Right atrium auricular region (tissue), 2 donors: ENCODE data around the gene PLEKHA7. TPM values are rescaled to one million over a fixed set of nuclear protein-coding genes. Genes with fewer than 3 reads are reported as not detected.

ENCODE experiments used
- DNase-seq: peaks from one replicate; pipeline ENCODE4 v3.0.0-alpha.2; 2019; ENCODE audit warnings: low spot score
- H3K27ac ChIP-seq, 2 donors: fragments of 200-600 bp; sonication (generic); 1 replicate in 1 of 2; 2 replicates in 1 of 2; pipeline ENCODE4 v1.5.1; 2016 to 2019
- H3K27me3 ChIP-seq, 2 donors: fragments of 200-600 bp; sonication (generic); one replicate each; pipeline versions ENCODE4 v1.5.1 to v1.6.0; 2017 to 2019
- H3K36me3 ChIP-seq: fragments of 200-600 bp; sonication (generic); one replicate; pipeline ENCODE4 v1.5.1; 2016
- H3K4me1 ChIP-seq, 2 donors: fragments of 200-600 bp; sonication (generic); one replicate each; pipeline versions ENCODE4 v1.5.1 to v1.6.0; 2017 to 2019
- H3K4me3 ChIP-seq, 2 donors: fragments of 200-600 bp; sonication (generic); 1 replicate in 1 of 2; 2 replicates in 1 of 2; pipeline ENCODE4 v1.5.1; 2017 to 2019; ENCODE audit warnings: mild to moderate bottlenecking in 1 of 2, moderate library complexity in 1 of 2
- H3K9me3 ChIP-seq, 2 donors: fragments of 200-600 bp; sonication (generic); one replicate each; pipeline ENCODE4 v1.5.1; 2019
- total RNA-seq, 2 donors: library from RNA; depleted of rRNA; stranded (reverse); fragments of >200 nt; gene quantifications; one replicate each; pipeline ENCODE4 v1.1.0, GENCODE V29; 2016
- TF ChIP-seq, protein P1 (sequence below), 2 donors: fragments of 200-600 bp; sonication (generic); IDR thresholded peaks; one replicate each; pipeline ENCODE4 v1.5.1; 2019; ENCODE audit warnings: antibody characterized with exemption in 2 of 2

The PLEKHA7 gene
- total RNA-seq, 2 donors from 2014 or later, result 18.8 to 24.6 TPM

DNA sequence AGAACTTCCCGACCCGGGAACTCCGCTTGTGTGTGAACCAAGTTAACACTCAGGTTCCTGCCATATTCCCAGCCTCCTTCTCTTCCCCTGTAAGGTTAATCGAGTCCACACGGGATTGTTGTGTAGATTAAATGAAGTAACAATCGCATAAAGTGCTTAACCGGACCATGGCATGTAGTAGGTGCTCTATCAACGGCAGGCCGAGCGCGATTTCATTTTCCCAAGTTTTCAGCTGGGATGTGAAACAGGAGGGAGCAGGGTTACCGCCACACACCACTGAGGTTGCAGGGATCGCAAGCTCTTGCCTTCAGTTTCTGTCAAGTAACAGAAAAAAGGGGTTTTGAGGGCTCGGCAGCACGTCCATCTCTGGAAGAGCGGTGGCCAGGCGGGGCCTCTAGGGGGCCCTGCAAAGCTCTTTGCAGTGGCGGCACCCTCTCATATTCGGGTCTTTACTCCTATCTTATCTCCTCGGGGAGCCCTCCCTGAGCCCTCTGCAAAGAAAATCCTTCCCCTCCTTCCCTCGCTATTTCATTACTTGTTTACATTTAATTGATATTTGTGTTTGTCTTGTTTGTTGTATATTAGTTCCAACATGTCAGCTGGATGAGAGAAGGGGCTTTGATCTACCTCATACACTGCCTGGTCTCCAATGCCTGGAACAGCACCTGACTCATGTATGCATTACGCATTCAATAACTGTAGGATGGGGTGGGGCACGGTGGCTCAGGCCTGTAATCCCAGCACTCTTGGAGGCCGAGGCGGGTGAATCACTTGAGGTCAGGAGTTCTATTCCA, 816 bp upstream of the PLEKHA7 start:
- no peak for DNase-seq
- Histone ChIP-seq H3K4me3 (peak overlapping the region; percentile 77 to 85), H3K36me3 (no peaks in the 10 kb centered on the region), H3K27me3 (no peaks in the 10 kb centered on the region), H3K27ac (no peak overlapping the region), H3K4me1 (peaks cover 0 to 7% of the 10 kb centered on the region in 2 donors), H3K9me3 (no peaks in the 10 kb centered on the region)
- TF ChIP-seq, protein P1, sequence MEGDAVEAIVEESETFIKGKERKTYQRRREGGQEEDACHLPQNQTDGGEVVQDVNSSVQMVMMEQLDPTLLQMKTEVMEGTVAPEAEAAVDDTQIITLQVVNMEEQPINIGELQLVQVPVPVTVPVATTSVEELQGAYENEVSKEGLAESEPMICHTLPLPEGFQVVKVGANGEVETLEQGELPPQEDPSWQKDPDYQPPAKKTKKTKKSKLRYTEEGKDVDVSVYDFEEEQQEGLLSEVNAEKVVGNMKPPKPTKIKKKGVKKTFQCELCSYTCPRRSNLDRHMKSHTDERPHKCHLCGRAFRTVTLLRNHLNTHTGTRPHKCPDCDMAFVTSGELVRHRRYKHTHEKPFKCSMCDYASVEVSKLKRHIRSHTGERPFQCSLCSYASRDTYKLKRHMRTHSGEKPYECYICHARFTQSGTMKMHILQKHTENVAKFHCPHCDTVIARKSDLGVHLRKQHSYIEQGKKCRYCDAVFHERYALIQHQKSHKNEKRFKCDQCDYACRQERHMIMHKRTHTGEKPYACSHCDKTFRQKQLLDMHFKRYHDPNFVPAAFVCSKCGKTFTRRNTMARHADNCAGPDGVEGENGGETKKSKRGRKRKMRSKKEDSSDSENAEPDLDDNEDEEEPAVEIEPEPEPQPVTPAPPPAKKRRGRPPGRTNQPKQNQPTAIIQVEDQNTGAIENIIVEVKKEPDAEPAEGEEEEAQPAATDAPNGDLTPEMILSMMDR (IDR thresholded peaks at IDR 0.05), result peak; percentile 55 to 58

DNA sequence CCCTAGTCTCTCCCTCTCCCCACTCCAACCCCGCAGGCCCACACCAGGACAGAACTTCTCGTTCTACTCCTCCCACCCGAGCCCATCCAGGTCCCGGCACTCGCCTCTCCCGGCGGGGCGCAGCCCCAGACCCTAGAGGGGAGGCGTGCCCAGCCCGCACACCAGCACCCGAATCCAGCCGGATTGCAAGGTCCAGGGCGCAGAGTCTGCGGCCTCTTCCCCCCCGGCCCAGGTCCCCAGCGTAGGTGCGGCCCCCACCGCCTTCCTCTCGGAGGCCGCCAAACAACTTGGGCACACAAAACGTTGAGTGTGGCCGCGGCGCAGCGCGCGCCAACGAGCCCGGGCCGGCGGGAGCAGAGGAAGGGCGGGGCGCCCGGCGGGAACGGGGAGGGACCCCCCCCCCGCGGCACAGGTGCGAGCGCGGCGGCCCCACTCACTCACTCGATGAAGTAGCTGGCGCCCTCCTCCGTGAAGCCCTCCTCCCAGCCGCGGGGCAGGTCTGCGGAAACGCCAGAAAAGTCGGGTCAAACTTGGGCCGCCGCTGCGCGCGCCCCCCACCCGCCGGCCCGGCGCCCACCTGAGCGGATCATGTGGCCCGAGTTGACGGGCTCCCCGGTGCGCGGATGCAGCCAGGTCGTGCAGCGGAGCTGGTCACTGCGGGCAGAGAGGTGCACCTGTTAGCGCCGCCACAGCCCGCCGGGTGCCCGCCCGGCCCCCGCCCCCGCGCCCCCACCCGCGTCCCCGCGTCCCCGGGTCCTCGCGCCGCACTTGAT, 480 bp downstream of the PLEKHA7 start:
- no peaks in the 10 kb centered on the region for H3K27me3 ChIP-seq
- DNase-seq, result no peak
- no peaks in the 10 kb centered on the region for H3K36me3 ChIP-seq
- TF ChIP-seq, protein P1 (IDR thresholded peaks at IDR 0.05), result peak in 1 of 2 donors; percentile 13
- H3K27ac ChIP-seq, result peak overlapping the region; percentile 66
- H3K4me1 ChIP-seq, result peaks cover 0 to 7% of the 10 kb centered on the region in 2 donors
- peak overlapping the region; percentile 77 to 85 for H3K4me3 ChIP-seq
- no peaks in the 10 kb centered on the region for H3K9me3 ChIP-seq

DNA sequence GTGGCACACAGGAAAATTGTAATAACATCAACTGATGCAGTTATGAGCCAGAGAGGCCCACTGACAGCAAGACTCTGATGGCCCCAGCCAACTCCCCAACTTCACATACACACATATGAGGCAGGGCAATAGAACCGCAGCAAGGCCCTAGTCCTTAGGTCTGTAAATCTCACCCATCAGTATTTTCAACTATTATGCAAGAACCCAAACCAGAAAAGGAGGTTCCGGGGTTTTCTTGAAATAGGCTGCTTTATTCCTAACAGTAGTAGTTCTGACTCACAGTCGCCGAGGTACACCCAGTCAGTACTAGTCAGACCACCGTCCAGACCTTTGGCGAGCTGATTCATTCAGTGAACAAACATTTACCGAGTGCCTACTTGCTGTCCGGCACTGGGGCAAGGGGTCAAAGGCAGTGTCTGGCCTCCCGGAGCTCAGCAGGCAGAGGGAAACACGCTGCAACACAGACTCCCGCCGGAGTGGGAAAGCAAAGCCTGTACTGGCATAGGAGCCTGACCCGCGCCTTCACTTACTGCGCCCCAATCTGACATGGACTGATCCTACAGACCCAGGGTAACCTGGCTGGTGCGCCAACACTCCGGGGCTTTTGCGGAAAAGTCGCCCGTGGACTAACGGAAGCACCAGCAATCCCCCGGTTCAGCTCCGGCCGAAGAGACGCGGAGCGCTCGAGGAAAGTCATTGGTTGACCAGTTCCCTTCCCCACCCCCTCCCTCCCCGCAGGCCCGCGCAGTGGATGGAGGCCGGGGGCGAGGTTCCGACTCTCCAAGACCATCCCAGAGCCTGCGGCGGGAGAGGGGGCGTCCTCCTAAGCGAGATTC, 1.3 kb downstream of the PLEKHA7 start:
- Histone ChIP-seq H3K9me3 (no peaks in the 10 kb centered on the region), H3K4me1 (peaks cover 0 to 7% of the 10 kb centered on the region in 2 donors), H3K4me3 (peak overlapping the region; percentile 77 to 85), H3K27ac (peak overlapping the region; percentile 66), H3K36me3 (no peaks in the 10 kb centered on the region), H3K27me3 (no peaks in the 10 kb centered on the region)
- TF ChIP-seq, protein P1 (IDR thresholded peaks at IDR 0.05), result no peak
- peak; percentile 65 for DNase-seq

DNA sequence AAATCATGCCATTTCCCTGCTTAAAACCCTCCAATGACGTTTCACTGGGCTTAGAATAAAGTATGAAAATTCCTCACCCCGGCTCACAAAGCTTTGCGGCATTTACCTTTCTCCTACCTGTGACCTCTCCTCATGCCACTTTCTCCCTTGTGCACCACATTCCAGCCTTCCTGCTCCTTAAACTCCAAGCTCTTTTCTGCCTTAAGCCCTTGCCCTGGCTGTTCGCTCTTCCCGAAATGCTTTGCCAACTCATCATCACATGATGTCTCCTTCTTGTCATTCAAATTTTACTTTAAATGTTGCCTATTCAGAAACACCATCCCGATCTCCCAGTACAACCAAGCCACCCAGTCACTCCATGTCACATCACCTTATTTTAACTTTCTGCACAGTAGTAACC, 2.0 kb downstream of the PLEKHA7 start:
- TF ChIP-seq, protein P1 (IDR thresholded peaks at IDR 0.05), result no peak
- no peaks in the 10 kb centered on the region for H3K27me3 ChIP-seq
- no peaks in the 10 kb centered on the region for H3K36me3 ChIP-seq
- DNase-seq, result no peak
- H3K4me1 ChIP-seq, result peaks cover 0 to 7% of the 10 kb centered on the region in 2 donors
- no peak overlapping the region for H3K4me3 ChIP-seq
- no peak overlapping the region for H3K27ac ChIP-seq
- H3K9me3 ChIP-seq, result no peaks in the 10 kb centered on the region

DNA sequence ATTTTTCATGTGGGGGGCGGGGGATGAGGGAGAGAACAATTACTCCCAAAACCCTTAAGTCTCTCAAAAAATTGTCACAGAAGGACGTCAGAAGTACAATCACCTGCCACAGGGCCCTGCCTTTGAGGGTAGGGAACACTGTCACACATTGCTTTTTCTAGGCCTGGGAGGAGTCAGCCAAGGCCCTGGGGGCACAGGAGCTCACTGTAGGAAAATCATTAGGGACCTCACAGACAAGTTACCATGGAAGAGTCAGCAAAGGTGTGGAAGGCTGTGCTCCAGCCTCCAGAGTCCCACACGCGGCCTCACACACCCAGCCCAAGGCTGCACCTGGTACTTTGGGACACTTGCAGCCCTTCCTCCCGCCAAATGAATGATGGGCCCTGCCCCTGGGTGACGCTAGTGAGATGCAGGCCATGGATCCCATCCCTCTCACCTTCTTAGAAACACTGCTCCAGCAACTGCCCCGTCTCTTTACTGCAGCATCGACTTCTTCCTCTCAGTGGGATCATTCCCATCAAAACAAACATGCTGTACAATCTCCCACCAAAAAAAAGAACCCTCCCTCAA, 3.3 kb downstream of the PLEKHA7 start:
- H3K27ac ChIP-seq, result no peak overlapping the region
- peaks cover 0 to 7% of the 10 kb centered on the region in 2 donors for H3K4me1 ChIP-seq
- DNase-seq, result no peak
- no peaks in the 10 kb centered on the region for H3K27me3 ChIP-seq
- TF ChIP-seq, protein P1 (IDR thresholded peaks at IDR 0.05), result no peak
- no peak overlapping the region for H3K4me3 ChIP-seq
- no peaks in the 10 kb centered on the region for H3K36me3 ChIP-seq
- no peaks in the 10 kb centered on the region for H3K9me3 ChIP-seq
